NCI-H1417 (cell line): ENCODE measurements around the gene ZDHHC7.

Experiments
- DNase-seq, 3 experiments: peaks; one replicate each; lab custom pipeline; 2025; lab: John Stamatoyannopoulos, UW

ZDHHC7 gene

DNA sequence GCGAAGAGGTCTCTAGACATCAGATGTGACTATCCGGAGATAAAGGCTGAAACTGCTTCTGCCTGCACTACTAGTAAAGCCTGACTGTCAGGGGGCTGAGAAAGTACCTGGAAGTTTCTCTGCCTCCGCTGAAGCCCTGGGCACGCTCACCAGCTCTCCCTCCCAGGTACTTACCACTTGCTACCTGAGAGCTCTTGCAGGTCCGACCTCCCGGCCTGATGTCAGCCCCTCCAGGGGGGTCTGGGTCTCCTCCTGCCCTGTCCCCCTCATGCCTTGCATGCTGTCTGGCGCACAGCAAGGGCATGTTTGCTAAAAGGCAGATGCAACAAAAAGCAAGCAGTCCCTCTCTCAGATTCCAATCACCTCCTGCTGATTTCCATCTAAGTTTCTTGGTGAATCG, 17.4 kb downstream of the ZDHHC7 start:
- no peak for DNase-seq

DNA sequence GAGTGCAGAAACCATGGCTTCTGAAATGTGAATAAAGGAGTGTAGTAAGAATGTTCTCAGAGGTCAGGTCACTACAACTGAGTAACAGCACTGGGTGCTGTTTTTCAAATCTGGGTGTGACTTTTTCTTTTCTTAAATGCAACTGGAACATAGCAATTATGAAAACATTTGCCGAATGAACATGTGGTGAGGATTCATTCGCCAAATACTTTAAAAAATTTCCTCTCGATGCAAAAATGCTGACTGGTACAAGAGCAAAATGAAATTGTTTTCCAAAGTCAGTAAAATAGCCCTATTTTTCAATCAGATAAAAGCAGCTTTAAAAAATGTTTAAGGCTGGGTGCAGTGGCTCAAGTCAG, 18.6 kb downstream of the ZDHHC7 start:
- no peak for DNase-seq

DNA sequence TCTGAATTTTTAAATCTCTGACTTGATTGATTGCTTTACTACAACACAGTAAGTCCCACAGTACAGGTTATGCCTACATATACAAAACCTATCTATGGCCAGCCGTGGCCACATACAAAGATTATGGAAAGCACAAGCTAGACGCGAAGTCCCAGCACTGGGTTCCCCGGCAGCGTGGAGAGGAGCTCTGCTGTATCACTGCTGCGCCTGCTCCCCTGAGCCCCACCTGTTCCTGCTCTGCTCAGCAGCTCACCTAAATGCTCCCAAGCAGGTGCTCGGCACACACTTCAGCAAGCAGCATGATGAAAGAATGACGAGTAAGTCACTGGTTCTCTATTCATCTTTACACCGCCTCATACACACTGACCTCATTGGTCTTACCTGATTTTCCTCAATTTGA, 20.6 kb downstream of the ZDHHC7 start:
- no peak for DNase-seq

DNA sequence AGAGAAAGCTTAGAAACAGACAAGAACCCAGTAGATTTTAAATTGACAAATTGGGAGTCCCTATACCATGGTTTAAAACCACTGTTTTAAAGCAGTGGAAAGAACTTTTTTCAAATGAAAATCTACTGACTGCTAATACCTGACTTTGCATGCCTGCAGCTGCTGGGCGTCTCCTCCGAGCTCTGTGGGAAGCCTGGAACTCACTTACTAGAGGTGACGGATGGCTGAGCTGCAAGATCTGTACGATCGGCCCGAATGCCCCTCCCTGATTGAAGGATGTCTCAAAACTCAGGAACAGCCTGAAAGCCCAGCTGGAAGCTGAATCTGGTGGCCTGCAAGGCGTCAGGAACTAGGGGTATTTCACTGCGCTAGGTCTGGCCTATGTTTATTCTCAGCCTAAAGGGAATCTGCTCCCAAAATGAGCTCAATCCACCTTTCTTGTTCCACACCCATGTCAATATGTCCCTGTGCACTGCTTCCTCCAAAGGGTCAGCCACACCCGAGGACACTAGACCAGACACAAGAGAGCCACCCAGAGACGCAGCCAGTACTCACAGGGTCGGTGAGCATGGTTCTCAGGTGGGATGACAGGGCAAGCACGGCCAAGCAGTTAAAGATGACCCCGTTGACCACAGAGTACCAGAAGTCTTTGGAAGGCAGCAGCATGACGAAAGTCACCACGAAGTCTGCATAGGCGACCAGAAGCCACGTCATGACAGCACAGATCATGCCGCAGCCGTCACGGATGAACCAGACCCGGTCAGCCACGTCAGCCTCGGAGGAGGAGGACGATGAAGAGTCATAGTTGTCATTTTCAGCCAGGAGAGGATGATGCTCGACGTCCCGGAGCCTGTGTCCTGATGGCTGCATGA, 21.4 kb downstream of the ZDHHC7 start:
- DNase-seq, result no peak

DNA sequence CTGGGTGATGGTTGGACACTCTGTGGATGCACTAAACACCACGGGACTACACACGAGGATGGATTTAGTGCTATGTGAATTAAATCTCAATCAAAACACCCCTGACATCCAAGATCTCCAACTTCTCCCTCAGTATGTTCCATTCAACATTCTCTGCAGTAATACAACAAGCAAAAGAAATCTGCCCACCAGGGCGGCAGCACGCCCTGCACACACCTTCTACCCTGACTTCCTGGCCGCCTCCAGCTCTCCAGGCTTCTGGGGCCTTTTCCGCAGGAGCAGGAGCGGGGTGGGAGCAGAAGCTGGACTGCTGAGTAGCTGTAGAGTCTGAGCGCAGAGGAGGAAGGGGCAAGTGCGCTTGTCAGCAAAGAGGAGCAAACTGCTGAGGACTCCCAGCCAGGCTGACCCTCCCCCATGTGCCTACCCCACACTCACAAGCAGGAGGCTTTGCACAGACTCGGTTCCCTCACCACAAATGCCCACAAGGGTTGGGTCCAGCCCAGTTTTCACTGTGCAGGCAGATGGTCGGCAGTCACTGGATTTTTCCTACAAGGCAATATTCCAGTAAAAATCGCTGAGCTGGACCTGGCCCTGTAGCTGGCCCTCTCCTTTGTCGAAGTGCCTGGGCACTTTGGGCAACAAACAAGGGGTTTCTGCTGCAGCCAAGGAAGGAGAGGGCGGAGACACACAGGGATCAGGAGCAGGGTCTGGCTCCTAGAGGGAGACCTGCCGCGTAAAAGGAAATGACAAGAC, 22.8 kb downstream of the ZDHHC7 start:
- no peak for DNase-seq

DNA sequence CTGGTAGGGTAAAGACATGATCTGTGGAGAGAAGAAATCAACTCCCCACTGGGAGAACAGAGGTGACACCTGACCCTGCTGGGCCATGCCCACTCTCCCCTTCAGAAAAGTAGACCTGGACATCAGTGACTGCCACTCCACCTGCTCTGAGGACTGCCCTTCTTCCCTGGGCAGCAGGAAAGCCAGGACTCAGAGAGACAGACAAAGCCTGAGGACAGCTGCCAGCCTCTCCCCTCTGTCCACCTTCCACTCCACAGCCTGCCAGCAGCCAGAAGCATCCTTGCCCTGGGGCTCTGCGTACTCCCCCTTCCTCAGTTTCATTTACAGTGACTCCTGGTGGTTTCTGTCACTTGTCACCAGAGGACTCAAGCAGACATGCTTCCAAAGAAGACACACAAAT, 24.5 kb downstream of the ZDHHC7 start:
- no peak for DNase-seq

DNA sequence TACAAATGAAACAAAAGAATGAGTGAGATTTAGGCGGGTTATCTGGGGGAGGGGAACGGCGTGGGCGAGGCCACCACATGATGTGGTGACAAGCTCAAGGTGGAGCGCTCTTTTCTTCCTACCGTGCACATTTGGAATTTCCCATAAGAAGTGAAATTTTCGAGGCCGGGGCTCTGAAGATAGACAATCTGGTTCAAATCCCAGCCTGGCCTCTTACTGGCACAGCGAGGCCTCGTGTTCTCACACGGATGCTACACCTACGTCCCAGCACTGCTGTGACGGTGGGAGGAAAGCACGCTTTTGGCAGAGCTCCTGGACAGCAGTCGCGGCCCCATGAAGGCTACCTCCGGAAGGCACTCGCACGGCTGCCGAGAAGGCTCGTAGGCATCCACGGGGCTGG, 25.2 kb downstream of the ZDHHC7 start:
- no peak for DNase-seq

DNA sequence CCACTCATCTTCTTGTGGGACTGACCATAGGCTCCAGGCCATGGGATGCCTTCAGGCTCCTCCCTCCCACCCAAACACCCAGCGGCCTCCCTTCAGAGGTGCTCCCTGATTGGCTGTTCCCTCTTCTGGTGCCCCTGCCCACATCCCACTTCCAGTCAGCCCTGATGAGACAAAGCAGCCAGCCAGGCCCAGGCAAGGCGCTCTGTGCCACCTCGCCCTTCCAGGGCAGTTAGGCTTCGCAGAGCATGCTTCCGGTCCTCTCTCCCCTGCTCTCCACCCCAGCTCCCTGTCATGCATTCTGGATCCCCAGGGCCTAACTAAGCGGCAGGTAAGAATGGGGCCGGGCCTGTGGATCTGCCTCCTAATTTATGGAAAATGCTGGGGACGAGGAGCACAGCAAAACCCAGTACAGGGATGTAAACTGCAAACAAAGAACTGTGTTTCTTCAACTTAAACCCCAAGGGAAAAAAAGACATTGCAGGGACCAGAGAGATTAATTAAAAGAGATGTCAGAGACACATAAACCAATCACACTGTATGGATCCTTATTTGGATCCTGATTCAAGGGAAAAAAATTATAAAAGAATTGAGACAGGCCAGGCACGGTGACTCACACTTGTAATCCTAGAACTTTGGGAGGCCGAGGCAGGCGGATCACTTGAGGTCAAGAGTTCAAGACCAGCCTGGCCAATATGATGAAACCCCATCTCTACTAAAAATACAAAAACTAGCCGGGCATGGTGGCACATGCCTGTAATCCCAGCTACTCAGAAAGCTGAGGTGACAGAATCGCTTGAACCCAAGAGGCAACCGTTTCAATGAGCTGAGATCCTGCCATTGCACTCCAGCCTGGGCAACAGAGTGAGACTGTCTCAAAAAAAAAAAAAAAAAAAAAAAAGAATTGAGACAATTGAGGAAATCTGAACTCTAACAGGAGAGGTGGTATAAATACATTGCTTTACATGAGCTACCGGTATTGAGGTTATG, 26.0 kb downstream of the ZDHHC7 start:
- DNase-seq, result no peak

DNA sequence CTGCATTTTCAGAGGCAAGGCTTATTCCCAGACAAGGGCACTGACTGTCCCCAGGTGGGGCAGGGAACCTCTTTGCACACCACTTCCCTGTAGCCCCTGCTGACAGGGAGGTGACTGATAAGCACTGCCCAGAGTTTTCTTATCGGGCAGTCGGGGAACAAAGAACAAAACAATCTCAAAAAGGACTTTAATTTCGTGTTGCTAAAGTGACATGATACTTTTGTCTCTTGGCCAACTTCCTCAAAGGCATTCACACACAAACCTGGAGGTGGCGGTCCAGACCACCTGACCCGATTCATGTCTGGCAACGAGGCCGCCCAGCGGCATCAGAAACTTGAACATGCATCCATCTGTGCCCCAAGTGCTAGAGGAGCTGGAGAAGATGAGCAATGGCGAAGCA, 28.9 kb downstream of the ZDHHC7 start:
- peak in 1 of 3 experiments; percentile 5 for DNase-seq

DNA sequence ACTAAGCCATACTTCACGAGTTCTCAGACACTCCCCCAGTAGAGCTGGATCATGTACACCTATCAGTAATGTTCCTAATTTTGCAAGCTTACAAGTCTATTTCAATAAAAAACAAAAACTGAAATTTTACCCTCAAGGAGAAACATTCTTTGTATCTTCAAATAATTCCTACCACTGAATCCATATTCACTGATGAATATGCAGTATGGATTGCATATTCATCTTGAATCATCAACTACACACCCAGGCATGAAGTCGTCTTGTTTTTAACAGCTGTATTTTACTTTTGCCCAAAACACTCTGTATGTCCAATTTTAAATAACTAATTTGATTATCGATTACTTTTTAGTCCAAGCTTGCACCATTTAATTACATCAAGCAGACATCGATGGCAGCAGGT, 31.8 kb downstream of the ZDHHC7 start:
- no peak for DNase-seq

DNA sequence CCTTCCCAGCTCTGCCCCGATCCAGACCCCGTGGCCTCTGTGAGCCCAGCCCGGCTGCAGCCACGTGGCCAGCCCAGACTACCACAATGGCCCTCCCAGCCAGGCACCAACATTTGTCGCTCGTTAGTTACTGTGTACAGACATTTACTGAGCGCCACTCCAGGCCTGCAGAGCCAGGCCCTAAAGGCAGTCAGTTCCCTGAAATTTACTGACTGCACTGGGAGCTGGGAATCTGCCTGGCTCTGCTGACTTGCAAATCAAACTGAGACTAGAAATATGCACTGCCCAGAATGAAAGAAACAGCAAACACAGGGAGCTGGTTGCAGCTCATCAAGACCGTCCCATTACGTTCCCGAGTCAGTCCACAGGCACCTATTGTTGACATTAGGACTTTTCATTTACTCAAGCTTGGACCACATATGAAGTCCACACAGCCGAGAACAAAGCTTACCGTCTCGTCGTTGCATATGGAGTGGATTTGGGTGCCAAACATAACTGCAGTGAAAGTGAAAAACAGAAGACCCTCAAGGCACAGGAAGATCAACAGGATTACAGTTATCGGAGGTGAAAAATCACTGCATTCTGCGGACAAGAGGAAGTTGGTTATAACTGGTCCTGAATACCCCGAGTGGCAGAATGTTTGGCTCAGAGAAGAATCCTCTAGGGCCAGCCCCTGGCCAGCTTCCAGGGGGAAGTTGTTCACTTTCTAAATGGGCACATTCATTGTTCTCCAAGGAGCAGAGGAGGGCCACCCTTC, 34.5 kb downstream of the ZDHHC7 start:
- no peak for DNase-seq

DNA sequence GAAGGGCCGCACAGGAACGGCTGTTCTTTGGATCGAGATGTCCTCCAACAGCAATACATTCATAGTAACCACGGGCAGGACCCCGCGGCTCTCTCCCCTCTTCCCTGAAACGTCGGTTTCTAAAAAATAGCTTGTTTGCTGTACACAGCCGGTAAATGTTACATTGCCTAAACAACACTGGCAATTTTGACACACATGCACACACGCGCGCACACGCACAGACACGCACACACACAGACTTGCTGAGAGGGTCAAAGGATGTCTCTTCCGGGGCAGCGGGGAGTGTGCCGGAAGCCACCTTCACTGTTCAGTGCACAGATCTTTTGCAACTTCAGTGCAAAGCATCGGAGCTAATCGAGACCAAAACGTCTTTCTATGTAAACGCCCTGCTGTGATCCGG, 35.8 kb downstream of the ZDHHC7 start:
- no peak for DNase-seq

DNA sequence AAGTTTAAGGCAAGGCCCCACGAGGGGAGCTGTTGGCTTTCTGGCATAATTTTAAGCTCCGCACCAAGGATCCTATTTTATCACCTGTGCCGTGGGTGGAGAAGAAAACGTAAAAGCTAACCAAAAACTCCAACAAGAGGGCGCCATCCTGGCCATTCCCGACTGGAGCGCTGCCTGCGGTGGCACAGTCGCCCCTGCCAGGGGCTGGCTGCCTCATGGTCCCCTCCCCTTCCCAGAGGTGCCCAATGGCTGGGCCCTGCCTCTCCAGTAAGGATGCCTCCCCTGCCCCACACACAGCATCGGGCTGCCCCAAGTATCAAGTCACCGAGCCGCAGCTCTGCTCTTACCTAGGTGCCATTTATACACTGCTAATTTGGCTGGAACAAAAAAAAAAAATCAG, 36.3 kb downstream of the ZDHHC7 start:
- DNase-seq, result no peak

DNA sequence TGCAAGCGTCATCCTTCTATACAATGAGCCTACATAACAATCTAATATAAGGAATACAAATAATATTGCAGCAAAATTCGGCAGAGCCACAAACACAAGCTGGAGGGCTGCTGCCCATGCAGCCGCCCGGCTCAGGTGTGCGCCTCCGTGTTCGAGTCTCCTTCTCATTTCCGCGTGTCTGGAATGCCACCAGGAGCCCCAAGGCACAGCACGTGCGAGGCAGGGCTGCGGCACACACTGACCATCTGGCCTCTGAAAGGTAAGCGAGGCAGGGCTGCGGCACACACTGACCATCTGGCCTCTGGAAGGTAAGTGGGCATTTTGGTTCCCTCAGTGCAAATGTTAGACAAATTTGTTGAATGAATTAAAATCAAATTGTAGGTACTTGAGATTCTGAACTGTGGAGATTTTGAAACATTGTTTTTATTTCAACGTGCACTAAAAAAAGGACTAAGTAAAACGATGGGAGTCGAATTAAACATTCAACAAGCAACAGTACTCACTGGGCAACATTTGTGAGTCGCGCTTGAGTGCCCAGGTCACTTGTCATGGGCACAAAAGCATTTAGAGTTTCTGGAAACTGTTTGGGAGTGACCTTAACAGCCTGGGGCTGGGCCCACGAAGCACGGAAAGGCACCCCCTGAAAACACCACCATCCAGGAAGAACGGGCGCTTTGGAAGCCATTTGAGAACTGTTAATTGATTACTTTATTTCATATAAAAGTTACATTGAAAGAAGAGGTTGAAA, 37.4 kb downstream of the ZDHHC7 start:
- no peak for DNase-seq

DNA sequence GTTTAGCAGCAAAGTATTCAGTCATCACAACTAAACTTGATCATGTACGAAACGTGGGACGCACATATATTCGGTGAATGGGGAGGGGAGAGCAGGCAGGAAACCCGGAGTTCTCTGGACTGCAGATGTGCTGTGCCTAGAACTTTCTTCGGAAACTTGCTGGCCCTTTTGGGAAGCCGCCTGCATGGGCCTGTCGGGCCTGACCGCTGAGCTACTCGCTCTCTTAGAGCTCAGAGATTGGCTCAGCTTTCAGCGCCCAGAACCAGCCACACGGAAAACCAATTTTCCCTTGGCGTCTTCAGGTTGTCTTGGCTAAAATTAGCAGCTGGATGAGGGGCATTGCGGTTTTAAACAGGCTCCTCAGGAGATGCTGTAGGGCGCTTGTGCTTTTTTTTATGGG, 38.1 kb downstream of the ZDHHC7 start:
- DNase-seq, result no peak

DNA sequence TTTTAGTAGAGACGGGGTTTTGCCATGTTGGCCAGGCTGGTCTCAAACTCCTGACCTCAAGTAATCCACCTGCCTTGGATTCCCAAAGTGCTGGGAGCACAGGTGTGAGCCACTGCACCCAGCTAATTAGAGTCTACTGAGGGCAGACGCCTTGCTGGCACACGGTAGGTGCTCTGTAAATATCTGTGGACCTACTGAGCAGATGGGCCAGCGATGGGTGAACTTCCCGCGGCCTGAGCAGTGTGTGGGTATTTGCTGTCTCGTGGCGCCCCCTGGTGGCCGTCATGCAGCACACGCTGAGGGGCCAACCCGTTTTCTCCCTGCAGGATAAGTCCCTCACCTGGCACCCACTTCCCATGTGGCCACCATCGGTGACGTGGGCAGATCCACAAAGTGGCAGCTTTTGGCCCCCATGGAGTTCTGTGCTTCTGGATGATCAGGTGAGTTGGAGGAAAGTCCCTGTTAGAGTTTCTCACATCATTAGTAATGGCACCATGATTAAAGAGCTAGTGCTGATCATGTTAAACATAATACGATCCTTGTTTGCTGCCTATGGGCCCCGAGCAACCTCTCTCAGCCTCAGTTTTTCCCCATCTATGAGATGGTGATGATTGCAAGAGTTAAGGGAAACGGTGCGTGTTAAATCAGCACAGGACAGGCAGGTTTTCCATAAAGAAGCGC, 40.7 kb downstream of the ZDHHC7 start:
- peak; percentile 44 to 80 (median 58) for DNase-seq

DNA sequence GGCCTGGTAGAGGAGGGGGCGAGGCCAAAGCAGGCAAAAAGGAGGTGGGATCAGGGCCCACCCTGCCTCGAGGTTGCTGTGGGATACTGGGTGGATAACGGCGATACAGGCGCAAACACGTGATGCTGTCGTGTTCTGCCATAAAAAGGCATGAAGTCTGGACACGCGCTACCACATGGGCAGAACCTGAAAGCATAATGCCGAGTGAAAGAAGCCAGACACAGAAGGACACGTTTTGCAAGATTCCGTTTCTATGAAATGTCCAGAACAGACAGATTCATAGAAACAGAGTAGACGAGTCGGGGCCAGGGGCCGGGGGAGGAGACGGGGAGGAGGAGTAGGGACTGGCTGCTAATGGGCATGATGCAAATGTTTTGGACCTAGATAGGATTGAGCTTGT, 43.5 kb downstream of the ZDHHC7 start:
- DNase-seq, result no peak

DNA sequence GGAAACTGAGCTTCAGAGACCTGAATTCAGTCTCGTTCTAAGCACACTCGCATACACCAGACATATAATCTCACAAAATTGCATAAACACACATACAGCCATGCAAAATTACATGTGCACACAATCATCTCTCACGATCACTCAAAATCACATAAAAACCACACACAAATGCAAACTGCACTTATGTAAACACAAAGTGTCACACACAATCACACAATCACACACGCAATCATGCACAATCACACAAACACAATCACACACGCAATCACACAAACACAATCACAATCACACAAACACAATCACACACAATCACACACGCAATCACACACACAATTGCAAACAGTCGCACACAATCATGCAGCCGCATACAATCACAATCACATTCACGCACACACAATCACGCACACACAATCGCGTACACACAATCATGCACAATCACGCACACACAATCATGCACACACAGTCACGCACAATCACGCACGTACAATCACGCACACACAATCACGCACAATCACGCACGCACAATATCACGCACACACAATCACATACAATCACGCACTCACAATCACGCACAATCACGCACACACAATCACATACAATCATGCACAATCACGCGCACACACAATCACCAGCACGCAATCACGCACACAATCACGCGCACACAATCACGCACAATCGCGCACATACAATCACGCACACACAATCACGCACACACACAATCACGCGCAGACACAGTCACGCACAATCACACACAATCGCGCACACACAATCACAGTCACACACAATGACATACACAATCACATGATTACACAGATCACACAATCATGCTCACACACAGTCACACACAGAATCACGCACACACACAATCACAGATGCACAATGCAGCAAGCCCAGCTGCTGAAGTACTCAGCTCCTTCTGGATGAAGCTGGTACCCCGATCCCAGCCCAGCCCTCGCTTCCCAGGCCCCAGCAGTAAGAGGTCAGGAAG, 45.6 kb downstream of the ZDHHC7 start:
- DNase-seq, result no peak
